SK-N-SH treated with all-trans-retinoic acid at 6 μM for 48 hours (cell line): ENCODE measurements around the gene RSAD1.

ENCODE experiments used
- ATAC-seq: fragments of 200-7000 bp; cut with Tn5 transposase; 3 replicates; pipeline ENCODE4 v1.9.1; 2020; ENCODE audit warnings: mild to moderate bottlenecking, moderate library complexity
- ARNTL ChIP-seq: fragments of 450-650 bp; formaldehyde crosslinking; IDR thresholded peaks from 2 replicates; pipeline ENCODE4 v1.5.0; 2020; ENCODE audit warnings: low read depth, mild to moderate bottlenecking, moderate library complexity, borderline replicate concordance
- BACH2 ChIP-seq: fragments of 250-450 bp; sonication (Bioruptor Pico); IDR thresholded peaks from 2 replicates; pipeline ENCODE4 v1.9.0; 2021; ENCODE audit warnings: mild to moderate bottlenecking, borderline replicate concordance
- CSDC2 ChIP-seq: fragments of 250-450 bp; sonication (Bioruptor Pico); IDR thresholded peaks from 2 replicates; pipeline ENCODE4 v1.5.0; 2020; ENCODE audit warnings: mild to moderate bottlenecking, moderate library complexity
- CSRNP3 ChIP-seq: fragments of 250-450 bp; sonication (Bioruptor Pico); IDR thresholded peaks from 2 replicates; pipeline ENCODE4 v1.5.1; 2021; ENCODE audit warnings: mild to moderate bottlenecking, moderate library complexity
- ESRRG ChIP-seq: fragments of 250-450 bp; sonication (Bioruptor Pico); IDR thresholded peaks from 2 replicates; pipeline ENCODE4 v1.6.1; 2021; ENCODE audit warnings: mild to moderate bottlenecking
- GLIS3 ChIP-seq: fragments of 250-450 bp; sonication (Bioruptor Pico); IDR thresholded peaks from 2 replicates; pipeline ENCODE4 v1.5.0; 2020; ENCODE audit warnings: mild to moderate bottlenecking, moderate library complexity
- ISL1 ChIP-seq: fragments of 250-450 bp; sonication (Bioruptor Pico); IDR thresholded peaks from 2 replicates; pipeline ENCODE4 v2.1.2; 2022; ENCODE audit warnings: mild to moderate bottlenecking, moderate library complexity
- OSR1 ChIP-seq: fragments of 250-450 bp; sonication (Bioruptor Pico); IDR thresholded peaks from 2 replicates; pipeline ENCODE4 v1.8.0; 2022; ENCODE audit warnings: moderate library complexity, mild to moderate bottlenecking, inconsistent platforms
- PATZ1 ChIP-seq: fragments of 250-450 bp; sonication (Bioruptor Pico); IDR thresholded peaks from 2 replicates; pipeline ENCODE4 v1.8.0; 2020; ENCODE audit warnings: mild to moderate bottlenecking, moderate library complexity, borderline replicate concordance
- PPARA ChIP-seq: fragments of 250-450 bp; sonication (Bioruptor Pico); IDR thresholded peaks from 2 replicates; pipeline ENCODE4 v1.5.0; 2020; ENCODE audit warnings: mild to moderate bottlenecking, borderline replicate concordance
- RARB ChIP-seq: fragments of 250-450 bp; sonication (Bioruptor Pico); IDR thresholded peaks from 2 replicates; pipeline ENCODE4 v1.8.0; 2021; ENCODE audit warnings: mild to moderate bottlenecking, moderate library complexity
- SNAI2 ChIP-seq: fragments of 250-450 bp; sonication (Bioruptor Pico); IDR thresholded peaks from 2 replicates; pipeline ENCODE4 v1.5.0; 2020; ENCODE audit warnings: mild to moderate bottlenecking, moderate library complexity
- TCF4 ChIP-seq: fragments of 250-450 bp; sonication (Bioruptor Pico); IDR thresholded peaks from 2 replicates; pipeline ENCODE4 v1.8.0; 2021; ENCODE audit warnings: mild to moderate bottlenecking, moderate library complexity, borderline replicate concordance
- TOX ChIP-seq: fragments of 250-450 bp; sonication (Bioruptor Pico); IDR thresholded peaks from 2 replicates; pipeline ENCODE4 v1.8.0; 2021; ENCODE audit warnings: mild to moderate bottlenecking, moderate library complexity, borderline replicate concordance
- ZC3H10 ChIP-seq: fragments of 250-450 bp; sonication (Bioruptor Pico); IDR thresholded peaks from 2 replicates; pipeline ENCODE4 v1.5.1; 2021; ENCODE audit warnings: mild to moderate bottlenecking, moderate library complexity
- ZFP3 ChIP-seq: fragments of 250-450 bp; sonication (Bioruptor Pico); IDR thresholded peaks from 2 replicates; pipeline ENCODE4 v1.5.0; 2020; ENCODE audit warnings: mild to moderate bottlenecking, moderate library complexity
- ZFP30 ChIP-seq: fragments of 450-650 bp; formaldehyde crosslinking; IDR thresholded peaks from 2 replicates; pipeline ENCODE4 v1.5.0; 2022; ENCODE audit warnings: mild to moderate bottlenecking, moderate library complexity
- ZNF565 ChIP-seq: fragments of 450-650 bp; formaldehyde crosslinking; conservative IDR thresholded peaks from 2 replicates; pipeline ENCODE4 v1.5.0; 2020; ENCODE audit warnings: low read depth, mild to moderate bottlenecking, moderate library complexity
- ZNF70 ChIP-seq: fragments of 450-650 bp; formaldehyde crosslinking; IDR thresholded peaks from 2 replicates; pipeline ENCODE4 v1.5.0; 2020; ENCODE audit warnings: mild to moderate bottlenecking, moderate library complexity
- ZNF8 ChIP-seq: fragments of 450-650 bp; formaldehyde crosslinking; IDR thresholded peaks from 2 replicates; pipeline ENCODE4 v1.5.0; 2020; ENCODE audit warnings: mild to moderate bottlenecking, moderate library complexity
- TF ChIP-seq, protein P1 (sequence below): fragments of 250-450 bp; sonication (Bioruptor Pico); IDR thresholded peaks from 2 replicates; pipeline ENCODE4 v1.5.1; 2020; ENCODE audit warnings: low read depth, mild to moderate bottlenecking, moderate library complexity
- TF ChIP-seq, protein P2 (sequence below): fragments of 250-450 bp; sonication (Bioruptor Pico); IDR thresholded peaks from 2 replicates; pipeline ENCODE4 v1.5.0; 2020; ENCODE audit warnings: mild to moderate bottlenecking, moderate library complexity

The RSAD1 gene

GRCh38 chr17:50468304-50469207 is 10.1 kb upstream of the RSAD1 start, which contains the start of gene CHAD:
Gene CHAD, minus strand, starts transcription at chr17:50468880. Its CDS starts 67 bp downstream, at chr17:50468813.
- TF ChIP-seq PATZ1 (CRISPR knock-in tag) (no peak), ZFP3 (CRISPR knock-in tag) (no peak), GLIS3 (CRISPR knock-in tag) (no peak), TCF4 (CRISPR knock-in tag) (no peak), PPARA (CRISPR knock-in tag) (no peak), OSR1 (CRISPR knock-in tag) (no peak), TOX (CRISPR knock-in tag) (no peak), RARB (no peak), ZNF70 (CRISPR knock-in tag) (no peak), CSDC2 (CRISPR knock-in tag) (no peak), ISL1 (CRISPR knock-in tag) (no peak), CSRNP3 (no peak), ZC3H10 (CRISPR knock-in tag) (no peak), BACH2 (CRISPR knock-in tag) (no peak), ZFP30 (CRISPR knock-in tag) (no peak), ARNTL (CRISPR knock-in tag) (no peak), ESRRG (CRISPR knock-in tag) (no peak)
- peak; percentile 63 for ATAC-seq

- peak; percentile 41 for ATAC-seq
- TF ChIP-seq ZFP30 (CRISPR knock-in tag) (no peak), PPARA (CRISPR knock-in tag) (no peak), ZC3H10 (CRISPR knock-in tag) (no peak), ZNF8 (no peak), PATZ1 (CRISPR knock-in tag) (no peak), ZFP3 (CRISPR knock-in tag) (no peak), ZNF565 (CRISPR knock-in tag) (no peak), GLIS3 (CRISPR knock-in tag) (no peak), TOX (CRISPR knock-in tag) (no peak), TCF4 (CRISPR knock-in tag) (no peak), SNAI2 (no peak), ESRRG (CRISPR knock-in tag) (no peak)
- TF ChIP-seq, protein P1, sequence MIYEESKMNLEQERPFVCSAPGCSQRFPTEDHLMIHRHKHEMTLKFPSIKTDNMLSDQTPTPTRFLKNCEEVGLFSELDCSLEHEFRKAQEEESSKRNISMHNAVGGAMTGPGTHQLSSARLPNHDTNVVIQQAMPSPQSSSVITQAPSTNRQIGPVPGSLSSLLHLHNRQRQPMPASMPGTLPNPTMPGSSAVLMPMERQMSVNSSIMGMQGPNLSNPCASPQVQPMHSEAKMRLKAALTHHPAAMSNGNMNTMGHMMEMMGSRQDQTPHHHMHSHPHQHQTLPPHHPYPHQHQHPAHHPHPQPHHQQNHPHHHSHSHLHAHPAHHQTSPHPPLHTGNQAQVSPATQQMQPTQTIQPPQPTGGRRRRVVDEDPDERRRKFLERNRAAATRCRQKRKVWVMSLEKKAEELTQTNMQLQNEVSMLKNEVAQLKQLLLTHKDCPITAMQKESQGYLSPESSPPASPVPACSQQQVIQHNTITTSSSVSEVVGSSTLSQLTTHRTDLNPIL (CRISPR knock-in tag): no peak
- TF ChIP-seq, all 23 proteins: peak for 0
Observed at GRCh38 chr17:50469208-50469605, 9.5 kb upstream of the RSAD1 start.

- ATAC-seq: no peak
Observed at GRCh38 chr17:50469671-50470305, 8.9 kb upstream of the RSAD1 start.

More at GRCh38 chr17:50469671-50470305, 8.9 kb upstream of the RSAD1 start:
- TF ChIP-seq GLIS3 (CRISPR knock-in tag) (no peak), OSR1 (CRISPR knock-in tag) (no peak), TOX (CRISPR knock-in tag) (no peak), ZNF8 (no peak), BACH2 (CRISPR knock-in tag) (no peak), ISL1 (CRISPR knock-in tag) (no peak), CSRNP3 (no peak), SNAI2 (no peak), ZFP3 (CRISPR knock-in tag) (no peak), PPARA (CRISPR knock-in tag) (no peak), ESRRG (CRISPR knock-in tag) (no peak), RARB (no peak)
- TF ChIP-seq, protein P2, sequence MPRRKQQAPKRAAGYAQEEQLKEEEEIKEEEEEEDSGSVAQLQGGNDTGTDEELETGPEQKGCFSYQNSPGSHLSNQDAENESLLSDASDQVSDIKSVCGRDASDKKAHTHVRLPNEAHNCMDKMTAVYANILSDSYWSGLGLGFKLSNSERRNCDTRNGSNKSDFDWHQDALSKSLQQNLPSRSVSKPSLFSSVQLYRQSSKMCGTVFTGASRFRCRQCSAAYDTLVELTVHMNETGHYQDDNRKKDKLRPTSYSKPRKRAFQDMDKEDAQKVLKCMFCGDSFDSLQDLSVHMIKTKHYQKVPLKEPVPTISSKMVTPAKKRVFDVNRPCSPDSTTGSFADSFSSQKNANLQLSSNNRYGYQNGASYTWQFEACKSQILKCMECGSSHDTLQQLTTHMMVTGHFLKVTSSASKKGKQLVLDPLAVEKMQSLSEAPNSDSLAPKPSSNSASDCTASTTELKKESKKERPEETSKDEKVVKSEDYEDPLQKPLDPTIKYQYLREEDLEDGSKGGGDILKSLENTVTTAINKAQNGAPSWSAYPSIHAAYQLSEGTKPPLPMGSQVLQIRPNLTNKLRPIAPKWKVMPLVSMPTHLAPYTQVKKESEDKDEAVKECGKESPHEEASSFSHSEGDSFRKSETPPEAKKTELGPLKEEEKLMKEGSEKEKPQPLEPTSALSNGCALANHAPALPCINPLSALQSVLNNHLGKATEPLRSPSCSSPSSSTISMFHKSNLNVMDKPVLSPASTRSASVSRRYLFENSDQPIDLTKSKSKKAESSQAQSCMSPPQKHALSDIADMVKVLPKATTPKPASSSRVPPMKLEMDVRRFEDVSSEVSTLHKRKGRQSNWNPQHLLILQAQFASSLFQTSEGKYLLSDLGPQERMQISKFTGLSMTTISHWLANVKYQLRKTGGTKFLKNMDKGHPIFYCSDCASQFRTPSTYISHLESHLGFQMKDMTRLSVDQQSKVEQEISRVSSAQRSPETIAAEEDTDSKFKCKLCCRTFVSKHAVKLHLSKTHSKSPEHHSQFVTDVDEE (CRISPR knock-in tag): no peak
